Measurements from ENCODE around the gene KCNG4.
A peak's percentile ranks its signal among the peaks of the same experiment; 100 is the strongest.

The KCNG4 gene

GRCh38 chr16:84262031-84262430 is 22.2 kb upstream of the KCNG4 start:
- no peak for DNase-seq

GRCh38 chr16:84260766-84261554 is 21.1 kb upstream of the KCNG4 start:
- no peak for DNase-seq

GRCh38 chr16:84259691-84260090 is 19.9 kb upstream of the KCNG4 start:
- DNase-seq, result no peak

GRCh38 chr16:84258266-84258665 is 18.5 kb upstream of the KCNG4 start:
- DNase-seq, result no peak

- DNase-seq, result no peak
Observed at GRCh38 chr16:84255050-84255810, 15.4 kb upstream of the KCNG4 start.

- DNase-seq, result no peak
Observed at GRCh38 chr16:84254062-84254461, 14.2 kb upstream of the KCNG4 start.

- DNase-seq, result no peak
Observed at GRCh38 chr16:84253173-84253572, 13.4 kb upstream of the KCNG4 start.

- no peak for DNase-seq
Observed at GRCh38 chr16:84252184-84252583, 12.4 kb upstream of the KCNG4 start.

GRCh38 chr16:84247844-84248243 is 8.0 kb upstream of the KCNG4 start:
- peak; percentile 10 for DNase-seq

- DNase-seq, result no peak
Observed at GRCh38 chr16:84247331-84247730, 7.5 kb upstream of the KCNG4 start.

GRCh38 chr16:84246679-84247077 is 6.9 kb upstream of the KCNG4 start:
- peak; percentile 95 for DNase-seq

- DNase-seq, result peak; percentile 74
Observed at GRCh38 chr16:84245956-84246678, 6.3 kb upstream of the KCNG4 start.

- DNase-seq, result no peak
Observed at GRCh38 chr16:84244728-84245127, 4.9 kb upstream of the KCNG4 start.

GRCh38 chr16:84243732-84244131 is 3.9 kb upstream of the KCNG4 start:
- peak; percentile 27 for DNase-seq

GRCh38 chr16:84242839-84243238 is 3.0 kb upstream of the KCNG4 start:
- DNase-seq, result no peak

- DNase-seq, result no peak
Observed at GRCh38 chr16:84241778-84242177, 2.0 kb upstream of the KCNG4 start.

GRCh38 chr16:84240455-84240854 is 643 bp upstream of the KCNG4 start:
- DNase-seq, result no peak

- DNase-seq, result no peak
Observed at GRCh38 chr16:84239141-84239769, 557 bp downstream of the KCNG4 start.

GRCh38 chr16:84237994-84238750 is 1.6 kb downstream of the KCNG4 start:
- DNase-seq, result peak; percentile 7

- DNase-seq, result no peak
Observed at GRCh38 chr16:84236671-84237070, 3.1 kb downstream of the KCNG4 start.

GRCh38 chr16:84234321-84235241 is 5.2 kb downstream of the KCNG4 start:
- DNase-seq, result peak; percentile 70

All from NCI-H82 (cell line).